Measurements from ENCODE around the gene KCNH4. TPM values are rescaled to one million over a fixed set of nuclear protein-coding genes. Genes with fewer than 3 reads are reported as not detected.

Gene KCNH4
- total RNA-seq, 2 experiments from 2014 or later = 0.09 TPM; not detected in 1

GRCh38 chr17:42179911-42180410 lies 981 bp downstream of the KCNH4 start:
- H3K9me3 Mint-ChIP-seq = no peaks in the 10 kb centered on the region
- peaks cover 26% of the 10 kb centered on the region for H3K4me1 Mint-ChIP-seq
- H3K4me3 Mint-ChIP-seq = peak overlapping the region; percentile 45
- peak; percentile 53 for DNase-seq
- peaks cover 45% of the 10 kb centered on the region for H3K27me3 Mint-ChIP-seq
- no peak overlapping the region for H3K27ac Mint-ChIP-seq
- POLR2A ChIA-PET = interaction anchor here (1.0 to 6.3 kb wide), 5 partner anchors 8 to 109 kb away, joined by 3 to 27 read pairs (median 4); partner anchors contain the start of genes GHDC, KAT2A and STAT5A
- ATAC-seq (ENCODE audit: low read depth) = no peak
- peaks cover 1% of the 10 kb centered on the region for H3K36me3 Mint-ChIP-seq

GRCh38 chr17:42179335-42179734 lies 1.6 kb downstream of the KCNH4 start:
- Mint-ChIP-seq H3K9me3 (no peaks in the 10 kb centered on the region), H3K4me3 (no peak overlapping the region), H3K27ac (no peak overlapping the region), H3K36me3 (peaks cover 1% of the 10 kb centered on the region), H3K4me1 (peaks cover 21% of the 10 kb centered on the region), H3K27me3 (peaks cover 45% of the 10 kb centered on the region)
- DNase-seq = no peak
- ATAC-seq (ENCODE audit: low read depth) = no peak
- POLR2A ChIA-PET = interaction anchor here (0.5 to 1.7 kb wide), 3 partner anchors 9 to 58 kb away, joined by 3 to 6 read pairs (median 4); partner anchors contain the start of gene KAT2A

GRCh38 chr17:42178817-42179216 lies 2.1 kb downstream of the KCNH4 start:
- POLR2A ChIA-PET = interaction anchor here (0.5 to 1.7 kb wide), 2 partner anchors 28 to 58 kb away, joined by 3 to 6 read pairs; partner anchors contain the start of gene KAT2A
- Mint-ChIP-seq H3K27me3 (peaks cover 45% of the 10 kb centered on the region), H3K9me3 (no peaks in the 10 kb centered on the region), H3K36me3 (peaks cover 1% of the 10 kb centered on the region), H3K27ac (no peak overlapping the region), H3K4me3 (no peak overlapping the region), H3K4me1 (peaks cover 21% of the 10 kb centered on the region)
- ATAC-seq (ENCODE audit: low read depth) (no peak), DNase-seq (no peak)

- Mint-ChIP-seq H3K9me3 (no peaks in the 10 kb centered on the region), H3K27me3 (peaks cover 42% of the 10 kb centered on the region), H3K36me3 (no peaks in the 10 kb centered on the region), H3K4me1 (peaks cover 10% of the 10 kb centered on the region), H3K4me3 (no peak overlapping the region), H3K27ac (no peak overlapping the region)
- POLR2A ChIA-PET = no interaction called here
- ATAC-seq (ENCODE audit: low read depth) (no peak), DNase-seq (no peak)
These were observed 3.3 kb downstream of the KCNH4 start for GRCh38 chr17:42177684-42178083.

GRCh38 chr17:42174126-42174783 lies 6.7 kb downstream of the KCNH4 start:
- H3K4me1 Mint-ChIP-seq = peaks cover 3% of the 10 kb centered on the region
- H3K27me3 Mint-ChIP-seq = peaks cover 12% of the 10 kb centered on the region
- peak; percentile 27 for ATAC-seq (ENCODE audit: low read depth)
- POLR2A ChIA-PET = interaction anchor here (0.8 kb wide), 1 partner anchor 20 kb away, joined by 4 read pairs; the partner anchor contains the start of gene GHDC
- H3K36me3 Mint-ChIP-seq = no peaks in the 10 kb centered on the region
- no peak overlapping the region for H3K27ac Mint-ChIP-seq
- H3K4me3 Mint-ChIP-seq = no peak overlapping the region
- no peak for DNase-seq
- H3K9me3 Mint-ChIP-seq = no peaks in the 10 kb centered on the region

- no peak for ATAC-seq (ENCODE audit: low read depth)
- POLR2A ChIA-PET = interaction anchor here (0.7 kb wide), 1 partner anchor 8 kb away, joined by 3 read pairs; no protein-coding TSS in a partner anchor
- Mint-ChIP-seq H3K27me3 (peaks cover 3% of the 10 kb centered on the region), H3K9me3 (no peaks in the 10 kb centered on the region), H3K27ac (no peak overlapping the region), H3K36me3 (no peaks in the 10 kb centered on the region), H3K4me1 (peaks cover 1% of the 10 kb centered on the region), H3K4me3 (no peak overlapping the region)
- no peak for DNase-seq
These were observed 9.1 kb downstream of the KCNH4 start for GRCh38 chr17:42171831-42172230.

GRCh38 chr17:42169351-42169750 lies 11.6 kb downstream of the KCNH4 start:
- Mint-ChIP-seq H3K27ac (no peak overlapping the region), H3K36me3 (no peaks in the 10 kb centered on the region), H3K4me3 (no peak overlapping the region), H3K9me3 (no peaks in the 10 kb centered on the region), H3K4me1 (peaks cover 1% of the 10 kb centered on the region), H3K27me3 (no peaks in the 10 kb centered on the region)
- POLR2A ChIA-PET = no interaction called here
- no peak for ATAC-seq (ENCODE audit: low read depth)
- DNase-seq = no peak

GRCh38 chr17:42167807-42168206 lies 13.1 kb downstream of the KCNH4 start:
- ATAC-seq (ENCODE audit: low read depth) (no peak), DNase-seq (no peak)
- H3K4me1 Mint-ChIP-seq = peaks cover 5% of the 10 kb centered on the region
- no peak overlapping the region for H3K4me3 Mint-ChIP-seq
- POLR2A ChIA-PET = no interaction called here
- no peaks in the 10 kb centered on the region for H3K9me3 Mint-ChIP-seq
- H3K27me3 Mint-ChIP-seq = no peaks in the 10 kb centered on the region
- H3K36me3 Mint-ChIP-seq = no peaks in the 10 kb centered on the region
- no peak overlapping the region for H3K27ac Mint-ChIP-seq

GRCh38 chr17:42166196-42166763 lies 14.7 kb downstream of the KCNH4 start:
- ATAC-seq (ENCODE audit: low read depth) (no peak), DNase-seq (no peak)
- POLR2A ChIA-PET = no interaction called here
- Mint-ChIP-seq H3K4me1 (peaks cover 5% of the 10 kb centered on the region), H3K36me3 (no peaks in the 10 kb centered on the region), H3K27me3 (no peaks in the 10 kb centered on the region), H3K9me3 (no peaks in the 10 kb centered on the region), H3K4me3 (no peak overlapping the region), H3K27ac (no peak overlapping the region)

GRCh38 chr17:42165751-42166150 lies 15.2 kb downstream of the KCNH4 start:
- DNase-seq (no peak), ATAC-seq (ENCODE audit: low read depth) (no peak)
- Mint-ChIP-seq H3K4me1 (peaks cover 5% of the 10 kb centered on the region), H3K4me3 (no peak overlapping the region), H3K27ac (peak overlapping the region; percentile 15), H3K36me3 (no peaks in the 10 kb centered on the region), H3K27me3 (no peaks in the 10 kb centered on the region), H3K9me3 (no peaks in the 10 kb centered on the region)
- POLR2A ChIA-PET = no interaction called here

- Mint-ChIP-seq H3K4me1 (peaks cover 5% of the 10 kb centered on the region), H3K36me3 (no peaks in the 10 kb centered on the region), H3K9me3 (no peaks in the 10 kb centered on the region), H3K27ac (no peak overlapping the region), H3K4me3 (no peak overlapping the region), H3K27me3 (no peaks in the 10 kb centered on the region)
- POLR2A ChIA-PET = no interaction called here
- DNase-seq (no peak), ATAC-seq (ENCODE audit: low read depth) (no peak)
These were observed 17.1 kb downstream of the KCNH4 start for GRCh38 chr17:42163696-42164407.

- ATAC-seq (ENCODE audit: low read depth) = no peak
- POLR2A ChIA-PET = no interaction called here
These were observed 17.8 kb downstream of the KCNH4 start for GRCh38 chr17:42163113-42163512.

GRCh38 chr17:42160531-42160910 lies 20.4 kb downstream of the KCNH4 start:
- ATAC-seq (ENCODE audit: low read depth) = no peak
- Mint-ChIP-seq H3K9me3 (no peaks in the 10 kb centered on the region), H3K27ac (no peak overlapping the region), H3K36me3 (no peaks in the 10 kb centered on the region), H3K27me3 (no peaks in the 10 kb centered on the region), H3K4me3 (no peak overlapping the region), H3K4me1 (peaks cover 10% of the 10 kb centered on the region)
- POLR2A ChIA-PET = interaction anchor here (0.6 to 0.7 kb wide), 2 partner anchors 22 to 360 kb away, joined by 3 to 6 read pairs; no protein-coding TSS in a partner anchor
- no peak for DNase-seq

More at GRCh38 chr17:42163113-42163512, 17.8 kb downstream of the KCNH4 start:
- Mint-ChIP-seq H3K27me3 (no peaks in the 10 kb centered on the region), H3K9me3 (no peaks in the 10 kb centered on the region), H3K27ac (no peak overlapping the region), H3K4me1 (peaks cover 5% of the 10 kb centered on the region), H3K36me3 (no peaks in the 10 kb centered on the region), H3K4me3 (no peak overlapping the region)
- peak; percentile 65 for DNase-seq

Data from activated naive CD8-positive, alpha-beta T cell treated with anti-CD3 and anti-CD28 coated beads, Interleukin-2, amount 10 ng/mL, durations not matched to agents 7 days and 5 days (primary cell).